GM06990 (cell line): ENCODE measurements around the gene CEP72.
"Not testable (repeated sequence)": the region's sequence is repeated elsewhere in the genome, so short reads cannot be mapped to it uniquely, and the experiment has no call there.

Experiments used
- DNase-seq: peaks from one replicate; pipeline ENCODE4 v3.0.0-alpha.2; 2011; ENCODE audit not compliant: insufficient read length; ENCODE audit errors: extremely low read depth
- H3K27me3 ChIP-seq: replicated peaks from 2 replicates; pipeline ENCODE4 v1.6.0; 2011; ENCODE audit warnings: low read length; ENCODE audit not compliant: control insufficient read depth, insufficient read depth
- H3K36me3 ChIP-seq: 2 replicates; pipeline ENCODE4 v1.5.1; 2011; ENCODE audit warnings: low read length; ENCODE audit not compliant: control insufficient read depth, insufficient read depth
- H3K4me3 ChIP-seq: replicated peaks from 2 replicates; pipeline ENCODE4 v1.5.1; 2011; ENCODE audit warnings: low read depth, mild to moderate bottlenecking, control low read depth, low read length
- CTCF ChIP-seq: IDR thresholded peaks from 2 replicates; pipeline ENCODE4 v1.5.1; 2011; ENCODE audit warnings: low read length, control low read depth, mild to moderate bottlenecking, inconsistent platforms; ENCODE audit not compliant: insufficient read depth, poor library complexity, severe bottlenecking

CEP72 gene

DNA sequence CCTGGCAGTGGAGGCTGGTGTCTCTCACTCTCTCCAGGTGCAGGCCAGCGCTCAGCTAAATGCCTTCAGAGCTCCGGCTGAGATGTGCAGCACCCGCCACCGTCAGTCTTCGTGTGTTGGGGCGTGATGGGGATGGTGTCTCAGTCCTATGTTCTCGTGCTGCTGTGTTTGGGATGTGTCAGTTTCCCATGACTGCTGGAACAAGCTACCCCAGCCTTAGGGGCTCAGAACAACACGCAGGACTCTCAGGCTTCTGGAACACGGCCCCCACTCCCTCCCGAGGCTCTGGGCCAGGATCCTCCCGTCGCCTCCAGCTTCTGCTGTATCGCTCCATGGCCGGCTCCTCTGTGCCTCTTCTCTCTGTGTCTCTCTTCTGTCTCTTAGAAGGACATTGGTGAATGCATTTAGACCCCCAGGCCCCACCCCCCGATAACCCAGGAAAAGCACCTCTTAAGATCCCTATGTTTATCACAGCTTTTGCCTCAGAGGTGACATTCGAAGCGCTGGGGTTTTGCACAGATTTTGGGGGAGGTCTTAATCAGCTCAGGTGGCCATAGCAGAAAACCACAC lies 9.6 kb upstream of the CEP72 start:
- no peaks in the 10 kb centered on the region; the same call in 1 of the 2 replicates for H3K27me3 ChIP-seq
- no peak for TF ChIP-seq CTCF
- H3K4me3 ChIP-seq = no peak overlapping the region
- H3K36me3 ChIP-seq = no peaks in the 10 kb centered on the region
- DNase-seq = no peak

DNA sequence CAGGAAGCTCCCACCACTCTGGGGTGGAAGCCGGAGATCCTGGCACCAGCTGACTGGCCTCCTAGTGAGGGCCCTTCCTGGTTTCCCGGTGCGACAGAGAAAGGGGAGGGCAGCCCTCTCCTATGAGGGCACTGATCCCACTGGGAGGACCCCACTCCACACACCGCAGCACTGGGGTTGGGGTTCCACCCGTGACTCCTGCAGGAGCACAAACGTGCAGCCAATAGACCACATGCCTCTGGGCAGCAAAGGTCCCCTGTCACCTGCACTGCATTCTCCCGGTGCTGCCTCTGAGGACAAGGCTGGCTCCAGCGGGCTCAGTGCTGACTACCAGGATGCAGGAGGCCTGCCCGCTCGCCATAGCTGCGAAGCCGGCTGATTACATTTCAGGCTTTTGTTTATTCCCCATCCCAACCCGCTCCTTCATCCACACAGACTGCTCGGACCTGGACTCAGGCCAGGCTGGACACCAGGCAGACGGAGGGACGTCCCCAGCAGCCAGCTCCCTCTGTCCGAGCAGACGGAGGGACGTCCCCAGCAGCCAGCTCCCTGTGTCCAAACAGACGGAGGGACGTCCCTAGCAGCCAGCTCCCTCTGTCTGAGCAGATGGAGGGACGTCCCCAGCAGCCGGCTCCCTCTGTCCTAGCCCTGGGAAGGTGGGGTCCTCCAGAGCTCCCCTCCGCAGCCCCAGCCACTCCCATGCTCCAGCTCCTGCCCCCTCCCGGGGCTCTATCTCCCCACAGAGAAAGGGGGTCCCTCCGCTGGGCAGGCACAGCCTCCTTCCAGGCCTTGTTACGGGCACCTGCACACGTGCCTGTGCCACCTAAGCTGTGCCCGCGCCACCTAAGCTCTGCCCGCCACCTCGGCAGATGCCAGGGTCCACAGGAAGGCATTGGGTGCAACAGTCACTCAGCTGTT lies 8.8 kb upstream of the CEP72 start:
- no peak overlapping the region for H3K4me3 ChIP-seq
- TF ChIP-seq CTCF = no peak

DNA sequence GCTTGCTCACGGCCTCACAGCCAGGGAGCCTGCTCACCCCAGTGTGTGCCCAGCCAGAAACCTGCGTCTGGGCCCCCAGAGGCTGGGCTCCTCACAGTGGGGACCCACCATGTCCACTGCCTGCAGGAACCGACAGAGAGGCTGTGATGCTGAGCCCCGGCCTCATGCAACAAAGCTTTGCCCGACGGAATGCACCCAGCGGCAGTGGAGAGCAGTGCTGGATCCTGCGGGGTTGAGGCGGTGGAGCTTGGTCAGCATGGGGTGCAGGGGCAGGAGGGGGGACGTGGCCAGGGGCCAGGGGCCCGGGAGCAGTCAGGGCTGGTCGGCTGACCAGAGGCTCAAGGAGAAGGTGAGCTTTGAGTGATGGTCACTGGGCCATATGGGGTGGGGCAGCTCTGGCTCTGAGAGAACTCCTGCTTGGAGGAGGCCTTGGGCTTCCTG lies 7.7 kb upstream of the CEP72 start:
- TF ChIP-seq CTCF = no peak
- Histone ChIP-seq H3K4me3 (no peak overlapping the region), H3K27me3 (no peaks in the 10 kb centered on the region; the same call in 1 of the 2 replicates), H3K36me3 (no peaks in the 10 kb centered on the region)
- DNase-seq = no peak

More for the DNA sequence above, 8.8 kb upstream of the CEP72 start:
- H3K36me3 ChIP-seq = no peaks in the 10 kb centered on the region
- no peaks in the 10 kb centered on the region; the same call in 1 of the 2 replicates for H3K27me3 ChIP-seq
- no peak for DNase-seq

- not testable (repeated sequence) for DNase-seq, H3K36me3 ChIP-seq, H3K4me3 ChIP-seq, H3K27me3 ChIP-seq
Observed at GRCh38 chr5:605090-605489, 7.0 kb upstream of the CEP72 start.

- no peak for DNase-seq
- Histone ChIP-seq H3K27me3 (no peaks in the 10 kb centered on the region; the same call in 1 of the 2 replicates), H3K36me3 (no peaks in the 10 kb centered on the region), H3K4me3 (no peak overlapping the region)
- TF ChIP-seq CTCF = no peak
Observed at GRCh38 chr5:606061-606460, 6.1 kb upstream of the CEP72 start.
